Measurements from ENCODE around the gene HEPACAM.

DNA sequence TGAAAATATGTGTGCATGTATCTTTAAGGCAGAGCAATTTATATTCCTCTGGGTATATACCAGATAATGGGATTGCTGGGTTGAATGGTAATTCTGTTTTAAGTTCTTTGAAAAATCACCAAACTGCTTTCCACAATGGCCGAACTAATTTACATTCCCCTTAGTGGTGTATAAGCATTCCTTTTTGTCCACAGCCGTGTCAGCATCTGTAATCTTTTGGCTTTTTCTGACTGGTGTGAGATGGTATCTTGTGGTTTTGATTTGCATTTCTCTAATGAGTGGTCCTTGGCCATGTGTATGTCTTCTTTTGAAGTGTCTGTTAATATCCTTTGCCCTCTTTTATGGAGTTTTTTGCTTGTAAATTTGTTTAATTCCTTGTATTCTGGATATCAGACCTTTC is 42.5 kb upstream of the HEPACAM start:
- TF ChIP-seq POLR2A (IDR thresholded peaks at IDR 0.05; ENCODE audit: low read length) (no peak), GATA1 (IDR thresholded peaks at IDR 0.05; ENCODE audit: low read depth, low read length) (no peak)
